H1 (cell line): ENCODE results near the gene ADAMTS16. TPM values are rescaled to one million over a fixed set of nuclear protein-coding genes. Genes with fewer than 3 reads are reported as not detected.

Experiments
- CTCF ChIA-PET: fragments of 300-600 bp; sonication (Branson Sonifier 250); formaldehyde crosslinking; loops from one replicate; lab custom pipeline; 2021; ENCODE audit not compliant: partially characterized antibody; lab: Charles Lee
- POLR2A ChIA-PET: fragments of 300-600 bp; sonication (Branson Sonifier 250); formaldehyde crosslinking; loops from one replicate; lab custom pipeline; 2021; ENCODE audit warnings: inconsistent platforms; ENCODE audit not compliant: partially characterized antibody; lab: Charles Lee
- DNase-seq, 2 experiments: peaks; one replicate each; pipeline versions ENCODE4 v3.0.0 to v3.0.0-alpha.2; 2010 to 2022; ENCODE audit warnings: low spot score in 2 of 2, low read depth in 1 of 2, mixed read lengths in 1 of 2
- FAIRE-seq: peaks from 2 replicates; lab custom pipeline; 2011; peaks lifted over from hg19 to GRCh38; lab: Jason Lieb, UNC
- H2AFZ ChIP-seq: 2 replicates; pipeline ENCODE4 v1.8.1; 2012; ENCODE audit warnings: low read length, inconsistent platforms
- H2AK5ac ChIP-seq: 2 replicates; pipeline ENCODE4 v1.6.1; 2013; ENCODE audit warnings: low read depth, low read length
- H2BK120ac ChIP-seq: replicated peaks from 2 replicates; pipeline ENCODE3; 2013; ENCODE audit warnings: low read depth, low read length, inconsistent platforms
- H2BK12ac ChIP-seq: 2 replicates; pipeline ENCODE4 v1.6.1; 2013; ENCODE audit warnings: low read depth, low read length
- H2BK15ac ChIP-seq: 2 replicates; pipeline ENCODE4 v1.6.1; 2013; ENCODE audit warnings: low read length
- H2BK20ac ChIP-seq: 2 replicates; pipeline ENCODE4 v1.6.1; 2013; ENCODE audit warnings: low read length
- H2BK5ac ChIP-seq: 2 replicates; pipeline ENCODE4 v1.6.1; 2013; ENCODE audit warnings: low read depth, low read length
- H3K14ac ChIP-seq: 2 replicates; pipeline ENCODE4 v1.6.1; 2013; ENCODE audit warnings: inconsistent platforms; ENCODE audit not compliant: insufficient read length
- H3K18ac ChIP-seq: 2 replicates; pipeline ENCODE4 v1.6.1; 2013; ENCODE audit warnings: low read length; ENCODE audit errors: extremely low read depth
- H3K23ac ChIP-seq: 2 replicates; pipeline ENCODE4 v1.6.1; 2013; ENCODE audit warnings: inconsistent platforms; ENCODE audit not compliant: insufficient read length
- H3K23me2 ChIP-seq: 2 replicates; pipeline ENCODE4 v1.6.1; 2013; ENCODE audit warnings: low read depth, low read length
- H3K27ac ChIP-seq: 2 replicates; pipeline ENCODE4 v1.6.1; 2011; ENCODE audit warnings: low read depth, low read length, inconsistent platforms
- H3K27me3 ChIP-seq, 4 experiments: replicated peaks in 1 of 4; 1 replicate in 1 of 4; 2 replicates in 3 of 4; pipeline versions ENCODE4 v1.6.1 to v1.8.1; 2011 to 2013; ENCODE audit warnings: low read length in 3 of 4, mild to moderate bottlenecking in 3 of 4, inconsistent platforms in 2 of 4, mixed read lengths in 2 of 4, moderate library complexity in 1 of 4; ENCODE audit not compliant: control insufficient read depth in 3 of 4, insufficient read depth in 3 of 4; ENCODE audit errors: extremely low read depth in 1 of 4
- H3K36me3 ChIP-seq, 4 experiments: 2 replicates each; pipeline versions ENCODE4 v1.6.1 to v1.8.1; 2011 to 2013; ENCODE audit warnings: mild to moderate bottlenecking in 4 of 4, low read length in 3 of 4, moderate library complexity in 2 of 4, control low read depth in 1 of 4, inconsistent platforms in 1 of 4; ENCODE audit not compliant: insufficient read depth in 4 of 4, control insufficient read depth in 2 of 4
- H3K4ac ChIP-seq: replicated peaks from 2 replicates; pipeline ENCODE3; 2013; ENCODE audit warnings: low read length, low read depth, mixed read lengths, inconsistent platforms; ENCODE audit not compliant: insufficient read length
- H3K4me1 ChIP-seq, 4 experiments: replicated peaks in 1 of 4; 1 replicate in 1 of 4; 2 replicates in 3 of 4; pipeline versions ENCODE4 v1.6.1 to v1.8.1; 2011 to 2013; ENCODE audit warnings: low read length in 3 of 4, inconsistent platforms in 2 of 4, mixed read lengths in 1 of 4; ENCODE audit not compliant: insufficient read depth in 4 of 4, control insufficient read depth in 3 of 4
- H3K4me2 ChIP-seq, 2 experiments: 2 replicates each; pipeline versions ENCODE4 v1.6.1 to v1.8.1; 2011 to 2013; ENCODE audit warnings: low read depth in 2 of 2, low read length in 2 of 2, control low read depth in 1 of 2, inconsistent platforms in 1 of 2, mild to moderate bottlenecking in 1 of 2; ENCODE audit not compliant: insufficient read depth in 1 of 2
- H3K4me3 ChIP-seq, 4 experiments: fragments of 200-600, 300-600 bp in 1 of 4; sonication (generic), shearing (Covaris generic), sonication (Bioruptor Twin) in 1 of 4; 2 replicates each; pipeline versions ENCODE4 v1.5.1 to v1.8.1; 2011 to 2016; ENCODE audit warnings: low read length in 4 of 4, low read depth in 3 of 4, control low read depth in 2 of 4, inconsistent platforms in 2 of 4, mild to moderate bottlenecking in 2 of 4, mixed read lengths in 1 of 4, moderate library complexity in 1 of 4; ENCODE audit not compliant: insufficient read depth in 2 of 4; ENCODE audit errors: extremely low read depth in 1 of 4
- H3K56ac ChIP-seq: replicated peaks from 2 replicates; pipeline ENCODE3; 2013; ENCODE audit warnings: low read depth, mild to moderate bottlenecking, mixed read lengths, low read length, inconsistent platforms; ENCODE audit not compliant: insufficient read length
- H3K79me1 ChIP-seq: 2 replicates; pipeline ENCODE4 v1.6.1; 2013; ENCODE audit warnings: low read depth, low read length, control low read depth
- H3K79me2 ChIP-seq, 2 experiments: 2 replicates each; pipeline versions ENCODE4 v1.6.1 to v1.8.1; 2012 to 2013; ENCODE audit warnings: low read length in 2 of 2, mild to moderate bottlenecking in 2 of 2, inconsistent platforms in 1 of 2; ENCODE audit not compliant: insufficient read depth in 2 of 2, control insufficient read depth in 1 of 2
- H3K9ac ChIP-seq, 4 experiments: replicated peaks in 1 of 4; 1 replicate in 1 of 4; 2 replicates in 3 of 4; pipeline versions ENCODE4 v1.6.1 to v1.8.1; 2011 to 2013; ENCODE audit warnings: low read depth in 3 of 4, low read length in 3 of 4, control low read depth in 2 of 4, mild to moderate bottlenecking in 2 of 4, moderate library complexity in 2 of 4, inconsistent platforms in 1 of 4; ENCODE audit errors: extremely low read depth in 1 of 4
- H3K9me3 ChIP-seq, 2 experiments: 2 replicates each; pipeline versions ENCODE4 v1.6.1 to v1.8.1; 2012 to 2013; ENCODE audit warnings: mild to moderate bottlenecking in 2 of 2, moderate library complexity in 2 of 2, control low read depth in 1 of 2, inconsistent platforms in 1 of 2, low read depth in 1 of 2, low read length in 1 of 2, mixed read lengths in 1 of 2; ENCODE audit not compliant: insufficient read depth in 2 of 2
- H4K20me1 ChIP-seq, 2 experiments: replicated peaks in 1 of 2; 2 replicates each; pipeline versions ENCODE3 to v1.8.1; 2011 to 2013; ENCODE audit warnings: inconsistent platforms in 2 of 2, low read length in 2 of 2, mild to moderate bottlenecking in 1 of 2; ENCODE audit not compliant: insufficient read depth in 2 of 2, control insufficient read depth in 1 of 2
- H4K5ac ChIP-seq: 2 replicates; pipeline ENCODE4 v1.6.1; 2013; ENCODE audit warnings: low read length, low read depth, mixed read lengths, inconsistent platforms; ENCODE audit not compliant: insufficient read length
- H4K8ac ChIP-seq: 2 replicates; pipeline ENCODE4 v1.8.0; 2013; ENCODE audit warnings: mild to moderate bottlenecking, moderate library complexity, low read length, inconsistent platforms; ENCODE audit not compliant: insufficient read depth; ENCODE audit errors: extremely low read depth
- H4K91ac ChIP-seq: replicated peaks from 2 replicates; pipeline ENCODE3; 2013; ENCODE audit warnings: low read length, mixed read lengths, inconsistent platforms; ENCODE audit not compliant: insufficient read length
- ATF2 ChIP-seq: IDR thresholded peaks from 2 replicates; pipeline ENCODE4 v1.6.1; 2012; ENCODE audit warnings: low read length, inconsistent platforms
- BRCA1 ChIP-seq: IDR thresholded peaks from 2 replicates; pipeline ENCODE4 v1.6.1; 2012; ENCODE audit warnings: low read depth, low read length, improper control_type of control experiment
- KDM5A ChIP-seq: fragments of 200-600 bp; IDR thresholded peaks from 2 replicates; pipeline ENCODE4 v1.7.1; 2012; ENCODE audit warnings: mild to moderate bottlenecking, low read length, inconsistent platforms, mixed read lengths
- MAX ChIP-seq: IDR thresholded peaks from 2 replicates; pipeline ENCODE4 v1.6.1; 2012; ENCODE audit warnings: inconsistent platforms
- RNF2 ChIP-seq: fragments of 200-900, 300-1000 bp; sonication (generic); IDR thresholded peaks from 2 replicates; pipeline ENCODE4 v1.7.1; 2016; ENCODE audit warnings: borderline replicate concordance, low read depth, mild to moderate bottlenecking, antibody characterized with exemption, low read length; ENCODE audit not compliant: poor library complexity, severe bottlenecking; ENCODE audit errors: missing control alignments
- WGBS, 2 experiments: shearing (Covaris generic) in 1 of 2; methylation state at CpG; one replicate each; pipeline versions ENCODE4 v1.1.6 to v1.1.7; 2013 to 2015; ENCODE audit warnings: low lambda C conversion rate in 2 of 2, mixed read lengths in 2 of 2, inconsistent platforms in 1 of 2, low coverage in 1 of 2, missing lambda C conversion rate in 1 of 2; ENCODE audit not compliant: insufficient replicate concordance in 2 of 2, insufficient coverage in 1 of 2, insufficient read length in 1 of 2; ENCODE audit errors: extremely low coverage in 1 of 2, missing lambda C conversion rate in 1 of 2; 5-methylcytosine and 5-hydroxymethylcytosine counted together
- polyA plus RNA-seq, 7 experiments: library from polyadenylated mRNA; depleted of rRNA in 3 of 7; stranded (reverse) in 5 of 7; unstranded in 2 of 7; fragments of >200 nt in 5 of 7; fragments of 200-250 nt in 2 of 7; gene quantifications; 1 replicate in 5 of 7; 2 replicates in 1 of 7; 4 replicates in 1 of 7; pipeline versions ENCODE4 v1.2.1 to v1.2.3, GENCODE V29; 2011 to 2013; ENCODE audit warnings: missing spikeins in 2 of 7, mixed read lengths in 2 of 7
- total RNA-seq: library from RNA; stranded (reverse); fragmentation: NEBNext Ultra II Directional; extraction: Animal tissue kit (Norgen Biotek cat#: 25700); gene quantifications from 2 replicates; pipeline ENCODE4 v1.2.1, GENCODE V29; 2021

ADAMTS16 gene
- total and polyA plus RNA-seq, 2 of the 8 experiments (the other 6 are each of a cell fraction or from before 2014, with no cell fraction given): 3.7 to 16.0 TPM

GRCh38 chr5:5291357-5291756, 151.2 kb downstream of the ADAMTS16 start:
- H3K79me1 ChIP-seq: no peaks in the 10 kb centered on the region
- no peak overlapping the region for H2BK20ac ChIP-seq
- no peak overlapping the region for H3K4ac ChIP-seq
- H3K14ac ChIP-seq: no peak overlapping the region
- no peaks in the 10 kb centered on the region for H3K36me3 ChIP-seq
- H3K23me2 ChIP-seq: no peaks in the 10 kb centered on the region
- no peak overlapping the region for H2BK120ac ChIP-seq
- no peak overlapping the region for H4K91ac ChIP-seq
- H3K4me2 ChIP-seq: no peak overlapping the region
- no peak overlapping the region for H2BK5ac ChIP-seq
- H2BK12ac ChIP-seq: no peak overlapping the region
- CTCF ChIA-PET: interaction anchor here (0.7 to 3.2 kb wide), 7 partner anchors 13 to 151 kb away, joined by 3 to 33 read pairs (median 8); partner anchors contain the start of gene ADAMTS16
- no peaks in the 10 kb centered on the region for H3K27me3 ChIP-seq
- H3K79me2 ChIP-seq: no peaks in the 10 kb centered on the region
- TF ChIP-seq RNF2 (no peak), BRCA1 (no peak), KDM5A (no peak), ATF2 (no peak), MAX (no peak)
- no peak overlapping the region for H3K27ac ChIP-seq
- H3K18ac ChIP-seq: no peak overlapping the region
- H2BK15ac ChIP-seq: no peak overlapping the region
- no peak overlapping the region for H2AFZ ChIP-seq
- H4K5ac ChIP-seq: no peak overlapping the region
- no peak overlapping the region for H2AK5ac ChIP-seq
- POLR2A ChIA-PET: no interaction called here
- peaks cover 0 to 2% (median 0%) of the 10 kb centered on the region in 4 experiments; a peak in 1 of 7 replicates for H3K4me1 ChIP-seq
- no peak overlapping the region for H3K4me3 ChIP-seq
- DNase-seq: no peak
- no peak for FAIRE-seq
- no peak overlapping the region for H4K8ac ChIP-seq
- no peak overlapping the region for H3K23ac ChIP-seq
- no peaks in the 10 kb centered on the region for H3K9me3 ChIP-seq
- 90% methylated on average over 4 of the region's 7 CpGs; no CpG with 5 or more reads in 1 of the 2 experiments for WGBS, 2 experiments
- no peak overlapping the region for H3K56ac ChIP-seq
- no peaks in the 10 kb centered on the region for H4K20me1 ChIP-seq
- H3K9ac ChIP-seq: no peak overlapping the region
